H1 (cell line): ENCODE data around the gene PLXNB2. TPM values are rescaled to one million over a fixed set of nuclear protein-coding genes. Genes with fewer than 3 reads are reported as not detected.

Experiments
- E2F6 ChIP-seq: IDR thresholded peaks from 2 replicates; pipeline ENCODE4 v1.6.1; 2012; ENCODE audit warnings: inconsistent platforms
- polyA plus RNA-seq, 7 experiments: library from polyadenylated mRNA; depleted of rRNA in 3 of 7; stranded (reverse) in 5 of 7; unstranded in 2 of 7; fragments of >200 nt in 5 of 7; fragments of 200-250 nt in 2 of 7; gene quantifications; 1 replicate in 5 of 7; 2 replicates in 1 of 7; 4 replicates in 1 of 7; pipeline versions ENCODE4 v1.2.1 to v1.2.3, GENCODE V29; 2011 to 2013; ENCODE audit warnings: missing spikeins in 2 of 7, mixed read lengths in 2 of 7
- total RNA-seq: library from RNA; stranded (reverse); fragmentation: NEBNext Ultra II Directional; extraction: Animal tissue kit (Norgen Biotek cat#: 25700); gene quantifications from 2 replicates; pipeline ENCODE4 v1.2.1, GENCODE V29; 2021

The PLXNB2 gene
- total and polyA plus RNA-seq, 2 of the 8 experiments (the other 6 are each of a cell fraction or from before 2014, with no cell fraction given): 58.3 to 92.8 TPM

DNA sequence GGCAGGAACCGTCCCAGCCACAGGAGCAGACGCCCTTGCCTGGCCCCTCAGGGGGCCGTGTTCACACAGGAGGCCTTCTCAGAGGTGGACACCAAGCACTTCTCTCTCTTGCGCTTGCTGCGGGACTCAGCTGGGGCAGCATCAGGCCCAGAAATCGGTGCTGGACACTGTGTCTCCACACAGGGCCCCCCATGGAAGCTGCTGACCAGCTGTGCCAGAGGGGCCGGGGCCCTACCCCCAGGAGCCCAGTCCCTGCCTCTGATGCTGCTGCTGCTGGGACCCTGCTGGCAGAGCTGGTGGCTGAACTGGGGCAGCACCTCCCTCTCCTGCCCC is 4.0 kb downstream of the PLXNB2 start (continued):
- no peak for TF ChIP-seq E2F6
